Sigmoid colon (tissue), 7 donors: Measurements from ENCODE around the gene FMNL3. TPM values are rescaled to one million over a fixed set of nuclear protein-coding genes. Genes with fewer than 3 reads are reported as not detected.
"Not testable (repeated sequence)": the region's sequence is repeated elsewhere in the genome, so short reads cannot be mapped to it uniquely, and the experiment has no call there.

ENCODE experiments used
- DNase-seq: peaks from one replicate; pipeline ENCODE4 v3.0.0-alpha.2; 2019
- H3K27ac ChIP-seq, 4 donors: fragments of 200-600 bp; sonication (generic); one replicate each; pipeline ENCODE4 v1.5.1; 2016 to 2019; ENCODE audit warnings: mild to moderate bottlenecking in 1 of 4
- H3K27me3 ChIP-seq, 3 donors: fragments of 200-600 bp; sonication (generic); one replicate each; pipeline ENCODE4 v1.5.1; 2019; ENCODE audit warnings: mild to moderate bottlenecking in 1 of 3
- H3K36me3 ChIP-seq, 4 donors: fragments of 200-600 bp; sonication (generic); one replicate each; pipeline ENCODE4 v1.5.1; 2016 to 2019
- H3K4me1 ChIP-seq, 4 donors: fragments of 200-600 bp; sonication (generic); one replicate each; pipeline ENCODE4 v1.5.1; 2017 to 2019
- H3K4me3 ChIP-seq, 4 donors: fragments of 200-600 bp; sonication (generic); one replicate each; pipeline ENCODE4 v1.5.1; 2017 to 2019; ENCODE audit warnings: mild to moderate bottlenecking in 2 of 4, moderate library complexity in 1 of 4
- H3K9me3 ChIP-seq, 4 donors: fragments of 200-600 bp in 3 of 4; sonication (generic) in 3 of 4; one replicate each; pipeline versions ENCODE4 v1.5.1 to v1.6.1; 2013 to 2019
- CTCF ChIP-seq, 4 experiments: fragments of 450-650 bp in 3 of 4; fragments of 200-600 bp in 1 of 4; IDR thresholded peaks; one replicate each; pipeline ENCODE4 v1.5.1; 2016 to 2019; ENCODE audit warnings: antibody characterized with exemption in 4 of 4, mild to moderate bottlenecking in 3 of 4, moderate library complexity in 2 of 4
- EP300 ChIP-seq, 4 donors: sonication (generic); formaldehyde crosslinking; IDR thresholded peaks; one replicate each; pipeline ENCODE4 v1.6.1; 2017; ENCODE audit warnings: antibody characterized with exemption in 4 of 4
- POLR2A ChIP-seq, 2 donors: fragments of 450-650 bp; IDR thresholded peaks; one replicate each; pipeline ENCODE4 v1.6.1; 2016; ENCODE audit warnings: antibody characterized with exemption in 2 of 2, mild to moderate bottlenecking in 2 of 2, moderate library complexity in 2 of 2
- POLR2AphosphoS5 ChIP-seq, 4 donors: sonication (generic); formaldehyde crosslinking; IDR thresholded peaks; one replicate each; pipeline ENCODE4 v1.6.1; 2017; ENCODE audit warnings: antibody characterized with exemption in 4 of 4
- WGBS, 2 donors: extraction: QIAGEN DNeasy Blood & Tissue Kit; methylation state at CpG; one replicate each; pipeline ENCODE4 v1.1.7; 2013; 5-methylcytosine and 5-hydroxymethylcytosine counted together
- intact Hi-C: fragments of 100-400 bp; cut with DNase I; formaldehyde crosslinking; loops from one replicate; pipeline ENCODE4 v1.15.1; 2023
- polyA plus RNA-seq, 3 donors: library from polyadenylated mRNA; stranded (reverse); fragments of 200-250 nt; gene quantifications; one replicate each; pipeline ENCODE4 v1.2.3, GENCODE V29; 2013
- total RNA-seq, 4 donors: library from RNA; depleted of rRNA; stranded (reverse); fragments of >200 nt; gene quantifications; one replicate each; pipeline ENCODE4 v1.1.0, GENCODE V29; 2016
- donor health status: healthy with polysubstance abuse.
- donor health status: Bipolar disorder and iron deficiency.
- donor health status: healthy.

The FMNL3 gene
- total and polyA plus RNA-seq, 7 donors, result 1.8 to 12.2 (median 9.8) TPM

DNA sequence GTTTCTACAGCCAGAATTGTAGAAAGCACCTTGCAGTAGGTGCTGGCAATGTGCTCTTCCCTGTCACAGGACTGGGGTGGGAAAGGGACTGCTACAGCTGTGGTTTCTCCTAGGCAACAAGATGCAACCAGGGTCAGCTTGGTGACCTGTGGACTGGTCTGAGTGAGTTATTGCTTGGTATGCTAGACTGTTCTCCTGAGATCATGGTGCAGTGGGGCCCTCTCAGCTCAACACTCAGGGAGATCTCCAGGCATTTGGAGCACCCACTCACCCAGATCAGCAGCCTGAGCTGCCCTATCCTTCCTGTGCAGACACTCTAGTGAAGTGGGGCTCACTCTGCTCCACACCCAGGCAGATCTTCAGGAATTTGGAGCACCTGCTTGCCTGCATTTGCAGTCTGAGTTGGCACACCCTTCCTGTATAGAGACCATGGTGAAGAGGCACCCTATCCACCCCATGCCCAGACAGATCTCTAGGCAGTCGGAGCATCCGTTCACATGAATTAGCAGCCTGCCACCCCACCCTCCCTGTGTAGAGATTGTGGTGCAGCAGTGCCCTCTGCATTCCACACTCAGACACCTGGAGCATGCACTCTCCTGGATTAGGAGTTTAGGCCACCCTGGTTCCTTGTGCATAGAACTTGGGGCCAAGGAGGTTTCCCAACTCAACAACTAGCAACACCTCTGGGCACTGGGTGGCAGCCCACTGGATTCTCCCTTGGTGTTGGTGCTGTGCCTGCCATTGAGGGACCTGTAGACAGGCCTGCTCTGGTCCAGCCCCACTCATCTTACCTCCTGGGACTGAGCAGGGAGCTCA lies 97.9 kb downstream of the FMNL3 start:
- H3K27ac ChIP-seq, result no peak overlapping the region
- 98 to 100% methylated on average over 2 of the region's 2 CpGs for WGBS, 2 donors
- H3K4me1 ChIP-seq, result no peaks in the 10 kb centered on the region
- no peak for TF ChIP-seq POLR2A (IDR thresholded peaks at IDR 0.05)
- TF ChIP-seq CTCF (IDR thresholded peaks at IDR 0.05), result no peak
- TF ChIP-seq EP300 (IDR thresholded peaks at IDR 0.05), result no peak
- TF ChIP-seq POLR2AphosphoS5 (IDR thresholded peaks at IDR 0.05), result no peak
- H3K27me3 ChIP-seq, result no peaks in the 10 kb centered on the region
- H3K4me3 ChIP-seq, result no peak overlapping the region
- H3K9me3 ChIP-seq, result no peaks in the 10 kb centered on the region
- no peak for DNase-seq
- intact Hi-C loops, result no loop called here
- H3K36me3 ChIP-seq, result no peaks in the 10 kb centered on the region

GRCh38 chr12:49605539-49605938 lies 101.7 kb downstream of the FMNL3 start, which contains the start of gene FAM186B:
Gene FAM186B (minus strand): TSS chr12:49605639. CDS start chr12:49605477, 162 bp downstream.
- H3K9me3 ChIP-seq, H3K4me1 ChIP-seq, H3K27ac ChIP-seq, H3K4me3 ChIP-seq, intact Hi-C loops, H3K27me3 ChIP-seq, DNase-seq, H3K36me3 ChIP-seq: not testable (repeated sequence)
- WGBS, 2 donors, result 94 to 98% methylated on average over 4 of the region's 4 CpGs

DNA sequence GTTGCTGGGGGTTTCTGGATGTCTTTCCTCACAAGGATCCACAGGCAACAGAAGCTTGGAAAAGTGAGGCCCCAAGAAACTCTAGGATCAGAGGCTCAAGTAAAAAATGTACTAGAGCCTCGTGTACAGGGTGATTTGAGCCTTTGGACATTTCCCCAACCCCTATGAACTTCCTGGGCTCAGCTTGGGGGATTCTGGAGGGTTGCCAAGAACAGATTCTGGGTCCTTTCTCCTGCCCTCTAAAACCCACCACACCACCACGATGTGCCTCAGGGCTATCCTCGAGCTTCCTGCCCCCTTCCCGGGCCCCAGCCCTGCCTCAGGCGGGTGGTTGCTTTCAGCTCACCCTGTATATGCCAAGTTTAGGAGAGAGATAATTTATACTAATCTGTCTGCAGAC lies 102.3 kb downstream of the FMNL3 start:
- Histone ChIP-seq H3K27ac (no peak overlapping the region), H3K4me1 (no peaks in the 10 kb centered on the region), H3K9me3 (no peaks in the 10 kb centered on the region), H3K4me3 (no peak overlapping the region), H3K36me3 (no peaks in the 10 kb centered on the region), H3K27me3 (no peaks in the 10 kb centered on the region)
- DNase-seq, result no peak
- TF ChIP-seq POLR2AphosphoS5 (IDR thresholded peaks at IDR 0.05) (no peak), POLR2A (IDR thresholded peaks at IDR 0.05) (no peak), EP300 (IDR thresholded peaks at IDR 0.05) (no peak), CTCF (IDR thresholded peaks at IDR 0.05) (no peak)
- WGBS, 2 donors, result 44 to 73% methylated on average over 5 of the region's 5 CpGs
- intact Hi-C loops, result no loop called here

- H3K4me3 ChIP-seq, result no peak overlapping the region
- intact Hi-C loops, result no loop called here
- H3K27me3 ChIP-seq, result no peaks in the 10 kb centered on the region
- H3K4me1 ChIP-seq, result no peaks in the 10 kb centered on the region
- no peak for DNase-seq
- 82 to 83% methylated on average over 1 of the region's 1 CpG for WGBS, 2 donors
- no peaks in the 10 kb centered on the region for H3K36me3 ChIP-seq
- H3K9me3 ChIP-seq, result no peaks in the 10 kb centered on the region
- TF ChIP-seq POLR2AphosphoS5 (IDR thresholded peaks at IDR 0.05), result no peak
- TF ChIP-seq POLR2A (IDR thresholded peaks at IDR 0.05), result no peak
- TF ChIP-seq CTCF (IDR thresholded peaks at IDR 0.05), result no peak
- TF ChIP-seq EP300 (IDR thresholded peaks at IDR 0.05), result no peak
- no peak overlapping the region for H3K27ac ChIP-seq
These were observed 103.5 kb downstream of the FMNL3 start for GRCh38 chr12:49603721-49604120.

DNA sequence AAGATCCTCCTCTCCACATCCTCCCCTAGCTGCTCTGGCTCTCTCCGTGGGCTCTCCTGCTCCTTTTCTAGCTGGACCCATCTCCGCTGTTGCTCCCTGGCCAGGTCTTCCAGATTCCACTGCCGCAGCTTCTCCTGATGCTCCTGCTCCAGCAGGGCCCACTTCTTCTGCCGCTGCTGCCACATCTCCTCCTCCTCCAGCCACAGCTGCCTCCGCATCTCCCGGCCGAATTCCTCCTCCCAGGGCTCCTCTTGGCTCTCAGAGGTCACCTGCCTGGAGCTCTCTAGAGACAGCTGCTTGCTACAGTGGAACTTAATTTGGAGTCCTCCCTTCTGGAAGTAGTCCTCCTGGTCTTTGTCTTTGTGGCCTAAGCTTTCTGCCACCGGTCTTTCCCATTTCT lies 107.2 kb downstream of the FMNL3 start:
- no peak overlapping the region for H3K27ac ChIP-seq
- WGBS, 2 donors, result 97% methylated on average over 8 of the region's 8 CpGs
- H3K27me3 ChIP-seq, result no peaks in the 10 kb centered on the region
- H3K36me3 ChIP-seq, result no peaks in the 10 kb centered on the region
- TF ChIP-seq EP300 (IDR thresholded peaks at IDR 0.05), result no peak
- TF ChIP-seq POLR2A (IDR thresholded peaks at IDR 0.05), result no peak
- no peak for TF ChIP-seq POLR2AphosphoS5 (IDR thresholded peaks at IDR 0.05)
- no peak for TF ChIP-seq CTCF (IDR thresholded peaks at IDR 0.05)
- H3K4me3 ChIP-seq, result no peak overlapping the region
- H3K4me1 ChIP-seq, result no peaks in the 10 kb centered on the region
- no peaks in the 10 kb centered on the region for H3K9me3 ChIP-seq
- DNase-seq, result no peak
- intact Hi-C loops, result no loop called here
